Left cardiac atrium (tissue), 4 donors: Measurements from ENCODE around the gene LMAN2. TPM values are rescaled to one million over a fixed set of nuclear protein-coding genes. Genes with fewer than 3 reads are reported as not detected.
"Not testable (repeated sequence)": the region's sequence is repeated elsewhere in the genome, so short reads cannot be mapped to it uniquely, and the experiment has no call there.

Experiments
- ATAC-seq, 2 donors: fragments of 200-7000 bp; cut with Tn5 transposase; one replicate each; pipeline ENCODE4 v1.9.1; 2020; ENCODE audit warnings: mild to moderate bottlenecking in 2 of 2, moderate library complexity in 2 of 2
- DNase-seq: peaks from one replicate; pipeline ENCODE4 v3.0.0-alpha.2; 2020
- intact Hi-C, 2 donors: fragments of 100-400 bp; cut with DNase I; formaldehyde crosslinking; loops; one replicate each; pipeline versions ENCODE4 v1.14.1 to v1.15.1; 2022 to 2023
- total RNA-seq, 2 donors: library from RNA; stranded (reverse); fragmentation: NEBNext Ultra II Directional; extraction: Animal tissue kit (Norgen Biotek cat#: 25700); gene quantifications; one replicate each; pipeline ENCODE4 v1.2.1, GENCODE V29; 2021
- donor health status: DM: no; HTN: yes; CAD: no.
- donor health status: DM: no; HTN: yes; CAD: no; lungs with severe emphysema.
- donor health status: DM: yes; HTN: yes; CAD: no.
- donor health status: Dilated cardiomyopathy.

The LMAN2 gene
- total RNA-seq, 2 donors from 2014 or later = 76.4 to 77.7 TPM

- DNase-seq (no peak), ATAC-seq (no peak)
- intact Hi-C loops = loop anchor here in 1 of 2 donors (10.0 kb wide), 1 partner anchor 53 kb away; the partner anchor contains the start of gene MXD3
These were observed 16.8 kb upstream of the LMAN2 start for GRCh38 chr5:177367981-177368868.

- ATAC-seq = peak in 1 of 2 donors; percentile 2
- no peak for DNase-seq
- intact Hi-C loops = loop anchor here in 1 of 2 donors (10.0 kb wide), 1 partner anchor 53 kb away; the partner anchor contains the start of gene MXD3
These were observed 15.9 kb upstream of the LMAN2 start for GRCh38 chr5:177367323-177367848.

DNA sequence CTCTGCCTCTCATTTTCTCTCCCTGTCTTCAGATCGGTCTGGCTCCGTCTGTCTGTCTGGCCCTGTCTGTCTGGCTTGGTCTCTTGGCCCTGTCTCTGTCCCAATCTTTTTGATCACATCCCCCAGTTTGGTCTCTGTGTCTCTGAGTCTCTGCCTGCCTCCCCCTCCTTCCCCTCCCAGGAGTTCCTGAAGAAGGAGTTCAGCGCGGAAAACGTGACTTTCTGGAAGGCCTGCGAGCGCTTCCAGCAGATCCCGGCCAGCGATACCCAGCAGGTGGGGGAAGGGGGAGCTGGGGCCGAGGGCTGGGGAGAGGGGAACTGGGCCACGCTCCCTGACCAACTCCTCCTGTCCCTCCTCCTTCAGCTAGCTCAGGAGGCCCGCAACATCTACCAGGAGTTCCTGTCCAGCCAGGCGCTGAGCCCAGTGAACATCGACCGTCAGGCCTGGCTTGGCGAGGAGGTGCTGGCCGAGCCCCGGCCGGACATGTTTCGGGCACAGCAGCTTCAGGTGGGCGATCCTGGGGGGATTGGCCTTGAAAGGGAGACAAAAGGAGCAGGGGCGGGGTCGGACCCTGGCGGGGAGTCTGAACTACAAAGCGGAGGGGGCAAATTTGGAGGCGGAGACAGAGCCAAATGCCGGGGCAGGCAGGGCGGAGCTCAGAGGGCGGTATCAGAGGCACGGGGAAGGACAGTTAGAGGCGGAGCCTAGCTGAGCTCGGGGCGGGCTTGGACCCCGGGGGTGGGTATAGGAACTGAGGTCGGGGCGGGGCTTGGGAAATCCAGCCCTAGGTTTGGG, 15.3 kb upstream of the LMAN2 start:
- intact Hi-C loops = loop anchor here in 1 of 2 donors (10.0 kb wide), 1 partner anchor 52 kb away; the partner anchor contains the start of gene MXD3
- DNase-seq (peak; percentile 93), ATAC-seq (peak; percentile 90)

DNA sequence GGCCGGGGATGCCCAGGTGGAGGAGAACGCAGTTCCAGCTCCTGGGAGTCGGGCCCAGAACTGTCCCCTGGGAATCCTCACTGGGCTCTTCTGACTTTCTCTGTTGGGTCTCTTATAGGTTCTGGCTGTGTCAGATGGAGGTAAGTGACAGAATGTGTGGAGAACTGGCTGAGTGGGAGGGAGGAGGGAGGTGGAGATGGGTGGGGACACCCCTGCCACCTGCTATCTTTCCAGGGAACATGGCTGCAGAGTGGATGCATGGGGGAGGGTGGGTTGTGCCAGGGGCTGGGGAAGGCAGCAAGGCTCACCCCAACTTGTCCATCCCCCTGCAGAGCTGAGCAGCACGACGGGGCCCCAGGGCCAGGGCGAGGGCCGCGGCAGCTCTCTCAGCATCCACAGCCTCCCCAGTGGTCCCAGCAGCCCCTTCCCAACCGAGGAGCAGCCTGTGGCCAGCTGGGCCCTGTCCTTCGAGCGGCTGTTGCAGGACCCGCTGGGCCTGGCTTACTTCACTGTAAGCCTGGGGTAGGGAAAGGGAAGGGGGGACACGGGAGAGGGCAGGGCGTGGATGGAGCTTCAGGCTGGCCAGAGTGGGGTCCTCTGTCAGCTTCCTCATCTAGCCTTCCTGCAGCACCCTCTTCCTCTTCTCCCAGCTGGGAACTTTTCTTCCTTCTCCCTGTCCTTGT, 14.5 kb upstream of the LMAN2 start:
- intact Hi-C loops = loop anchor here in 1 of 2 donors (10.0 kb wide), 1 partner anchor 51 kb away; the partner anchor contains the start of gene MXD3
- ATAC-seq = no peak
- DNase-seq = no peak

DNA sequence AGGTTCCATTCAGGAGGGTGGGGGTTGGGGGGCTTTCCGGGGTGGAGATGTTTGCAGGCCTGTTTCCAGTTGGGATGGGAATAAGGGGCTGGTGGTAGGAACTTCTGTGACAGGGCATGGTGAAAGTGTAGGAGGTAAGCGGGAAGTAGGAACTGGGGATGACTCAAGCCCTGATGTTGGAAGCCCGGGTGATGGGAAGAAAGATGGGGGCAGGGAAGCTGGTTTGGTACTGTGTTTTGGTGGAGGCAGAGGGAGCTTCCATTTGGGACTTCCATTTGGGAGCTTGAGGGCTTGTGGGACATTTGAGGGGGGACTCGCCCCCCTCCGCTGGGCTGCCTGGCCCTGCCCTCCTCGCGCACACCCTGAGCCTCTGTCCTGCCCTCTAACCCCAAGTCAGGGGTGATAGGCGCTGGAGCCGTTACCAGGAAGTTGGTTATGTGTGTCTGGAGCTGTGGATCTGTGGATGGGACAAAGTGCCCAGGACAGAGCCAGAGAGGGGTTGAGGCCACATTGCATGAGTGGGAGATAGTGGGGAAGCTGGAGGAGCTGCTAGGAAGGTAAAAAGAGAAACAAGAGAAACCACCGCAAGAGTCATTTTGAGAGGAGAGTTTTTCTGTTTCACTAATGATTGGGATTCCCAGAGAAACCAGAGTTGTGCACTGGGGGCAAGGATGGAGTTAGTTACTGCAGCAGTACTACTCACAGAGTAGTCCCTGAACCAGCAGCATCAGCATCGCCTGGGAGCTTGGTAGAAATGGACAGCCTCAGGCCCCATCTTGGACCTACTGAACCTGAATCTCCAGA, 12.9 kb upstream of the LMAN2 start:
- intact Hi-C loops = loop anchor here in 1 of 2 donors (10.0 kb wide), 1 partner anchor 50 kb away; the partner anchor contains the start of gene MXD3
- no peak for ATAC-seq
- no peak for DNase-seq

GRCh38 chr5:177363565-177363964, 12.1 kb upstream of the LMAN2 start:
- DNase-seq (no peak), ATAC-seq (no peak)
- intact Hi-C loops = loop anchor here in 1 of 2 donors (10.0 kb wide), 1 partner anchor 49 kb away; the partner anchor contains the start of gene MXD3

GRCh38 chr5:177362610-177363507, 11.4 kb upstream of the LMAN2 start:
- intact Hi-C loops = loop anchor here in 1 of 2 donors (10.0 kb wide), 1 partner anchor 48 kb away; the partner anchor contains the start of gene MXD3
- peak; percentile 65 for DNase-seq
- peak; percentile 47 to 70 for ATAC-seq

GRCh38 chr5:177362292-177362609, 10.8 kb upstream of the LMAN2 start:
- DNase-seq (no peak), ATAC-seq (no peak)
- intact Hi-C loops = loop anchor here in 1 of 2 donors (10.0 kb wide), 1 partner anchor 47 kb away; the partner anchor contains the start of gene MXD3

DNA sequence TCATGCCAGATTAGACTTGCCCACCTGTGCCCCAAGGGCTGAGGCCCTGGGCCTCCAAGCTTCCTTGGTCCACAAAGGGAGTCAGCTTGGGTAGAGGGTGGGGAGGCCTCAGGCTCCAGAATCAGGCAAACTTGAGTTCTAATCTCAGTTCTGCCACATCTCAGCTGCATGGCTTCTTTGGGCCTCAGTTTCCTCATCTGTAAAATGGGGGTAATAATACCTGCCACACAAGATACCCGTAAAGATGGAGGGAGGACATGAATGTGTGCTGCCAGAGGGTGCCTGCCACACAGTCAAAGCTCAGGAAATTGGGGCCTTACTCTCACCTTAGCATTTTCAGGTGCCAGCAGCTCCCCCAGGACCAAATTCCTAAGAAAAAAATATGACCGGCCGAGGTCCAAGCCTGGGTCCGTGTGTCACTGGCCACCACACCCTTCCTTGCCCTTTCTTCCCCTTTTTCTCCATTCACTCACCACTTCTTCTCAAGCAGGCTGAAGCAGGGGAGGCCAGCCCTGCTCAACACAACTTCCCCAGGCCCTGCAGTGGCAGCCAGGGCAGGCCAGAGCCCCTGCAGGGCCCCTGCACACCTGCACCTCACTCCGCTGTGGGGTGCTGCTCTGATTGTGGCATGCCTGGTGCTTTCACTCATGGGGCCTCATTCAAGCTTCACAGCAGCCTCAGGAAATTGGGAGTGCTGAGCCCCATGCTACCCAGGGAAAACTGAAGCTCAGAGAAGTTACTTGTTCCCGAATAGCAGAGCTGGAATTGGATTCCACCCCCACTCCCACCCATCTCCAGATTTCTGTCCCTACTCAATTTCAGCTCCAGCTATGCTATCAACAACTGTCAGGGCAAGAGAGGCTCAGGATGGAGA, 10.2 kb upstream of the LMAN2 start:
- intact Hi-C loops = loop anchor here in 1 of 2 donors (10.0 kb wide), 1 partner anchor 47 kb away; the partner anchor contains the start of gene MXD3

DNA sequence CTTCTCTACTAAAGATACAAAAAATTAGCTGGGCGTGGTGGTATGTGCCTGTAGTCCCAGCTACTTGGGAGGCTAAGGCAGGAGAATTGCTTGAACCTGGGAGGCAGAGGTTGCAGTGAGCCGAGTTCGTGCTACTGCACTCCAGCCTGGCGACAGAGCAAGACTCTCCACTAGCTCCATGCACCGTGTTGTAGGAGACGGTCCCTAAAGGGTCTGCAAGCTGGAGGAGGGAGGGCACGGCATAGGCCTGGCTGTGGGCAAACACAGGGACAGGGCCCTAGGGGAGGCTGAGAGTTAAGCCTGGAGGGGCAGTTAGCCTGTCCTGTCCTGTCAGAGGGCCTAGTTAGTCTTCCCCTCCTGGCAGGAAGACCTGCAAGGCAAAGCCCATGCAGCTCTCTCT, 9.3 kb upstream of the LMAN2 start:
- ATAC-seq, DNase-seq: not testable (repeated sequence)
- intact Hi-C loops = loop anchor here in 1 of 2 donors (10.0 kb wide), 1 partner anchor 46 kb away; the partner anchor contains the start of gene MXD3

More for the DNA sequence above, 10.2 kb upstream of the LMAN2 start:
- DNase-seq = no peak
- ATAC-seq = no peak

DNA sequence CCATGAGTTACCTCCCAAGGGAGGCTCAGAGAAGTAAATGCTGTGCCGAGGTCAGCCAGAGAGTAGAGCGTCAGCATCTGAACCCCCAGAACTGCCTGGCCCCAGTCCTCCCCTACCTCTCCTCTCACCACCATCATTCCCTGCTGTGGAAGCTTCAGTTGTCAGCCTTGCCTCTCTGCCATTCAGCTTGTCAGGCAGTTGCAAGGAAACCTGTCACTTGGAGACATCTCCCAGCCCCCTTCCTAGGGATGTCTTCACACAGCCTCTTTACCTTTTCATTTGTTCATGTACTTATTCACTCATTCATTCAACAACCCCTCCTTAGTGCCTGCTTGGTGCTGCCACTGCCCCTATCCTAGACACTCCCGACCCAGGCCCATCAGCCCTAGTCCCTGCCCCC, 8.4 kb upstream of the LMAN2 start:
- ATAC-seq (no peak), DNase-seq (no peak)
- intact Hi-C loops = loop anchor here in 1 of 2 donors (10.0 kb wide), 1 partner anchor 45 kb away; the partner anchor contains the start of gene MXD3

GRCh38 chr5:177359451-177359851, 8.0 kb upstream of the LMAN2 start:
- ATAC-seq = no peak
- no peak for DNase-seq
- intact Hi-C loops = no loop called here

DNA sequence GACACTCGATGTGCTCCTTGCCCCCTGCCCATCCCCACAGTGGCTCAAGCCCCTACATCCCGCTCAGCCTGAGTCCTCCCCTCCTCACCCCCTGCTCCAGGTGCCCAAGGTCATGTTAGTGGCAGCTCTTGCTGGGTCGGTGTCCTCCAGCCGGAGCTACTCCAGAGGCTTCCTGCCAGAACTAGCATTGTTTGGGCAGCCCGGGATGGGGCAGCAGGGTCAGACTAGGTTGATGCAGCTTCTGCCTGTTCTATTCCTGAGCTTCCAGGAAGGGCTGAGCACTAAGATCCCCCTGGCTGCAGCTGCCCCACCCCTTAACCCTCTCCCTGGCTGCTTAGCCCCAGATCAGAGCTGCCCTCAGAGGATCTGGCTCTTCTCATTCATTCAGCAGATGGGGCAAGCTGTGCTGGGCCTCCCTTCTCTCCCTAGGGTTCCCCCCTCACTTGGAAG, 6.9 kb upstream of the LMAN2 start:
- no peak for ATAC-seq
- intact Hi-C loops = no loop called here
- no peak for DNase-seq

DNA sequence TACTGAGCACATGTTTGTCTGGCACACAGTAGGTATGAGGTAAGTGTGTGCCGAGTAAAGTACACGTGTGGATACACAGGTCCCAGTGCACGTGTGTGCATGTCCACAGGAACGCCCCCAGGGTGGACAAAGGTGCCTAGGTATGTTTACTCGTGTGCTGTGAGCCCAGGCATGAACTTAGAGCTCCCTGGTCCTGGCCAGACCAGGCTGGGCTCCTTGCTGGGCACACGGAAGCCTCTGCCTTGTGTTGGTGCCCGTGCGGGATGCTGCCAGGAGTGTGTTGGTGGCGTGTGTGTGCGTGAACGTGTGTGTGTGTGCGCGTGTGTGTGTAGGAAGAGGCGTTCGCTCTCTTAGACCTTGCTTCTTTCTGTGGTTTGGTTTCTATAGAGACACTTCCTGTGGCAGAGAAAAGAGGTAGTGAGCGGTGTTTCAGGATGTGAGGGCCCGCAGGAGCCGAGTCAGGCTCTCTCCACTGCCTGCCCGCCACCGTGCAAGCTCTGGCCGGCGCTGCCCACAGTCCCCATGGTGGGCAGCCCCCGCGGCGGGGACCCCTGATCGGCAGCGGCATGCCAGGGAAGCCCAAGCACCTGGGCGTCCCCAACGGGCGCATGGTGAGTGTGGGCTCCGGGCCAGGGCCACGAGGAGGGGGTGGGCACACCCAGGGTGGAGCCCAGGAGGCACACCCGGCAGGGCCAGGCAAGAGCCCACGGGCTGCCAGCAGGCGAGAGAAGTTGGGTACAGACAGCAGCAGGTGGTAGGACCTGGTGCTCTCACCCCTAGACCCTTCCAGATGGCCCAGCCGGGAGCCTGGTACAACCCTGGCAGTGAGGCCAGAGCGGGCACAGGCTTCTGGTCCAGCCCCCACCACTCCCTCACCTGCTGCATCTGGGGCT, 6.2 kb upstream of the LMAN2 start, which contains the start of gene RGS14:
Gene RGS14 (plus strand): TSS at position 466 of the 893 bp plus-strand sequence. CDS start 101 bp downstream, at position 567.
- DNase-seq (no peak), ATAC-seq (peak; percentile 54 to 80)
- intact Hi-C loops = no loop called here

- intact Hi-C loops = no loop called here
- DNase-seq (no peak), ATAC-seq (no peak)
These were observed 5.6 kb upstream of the LMAN2 start for GRCh38 chr5:177357146-177357458.
